Right atrium auricular region (tissue), 2 donors: ENCODE results near the gene GNAZ. TPM values are rescaled to one million over a fixed set of nuclear protein-coding genes. Genes with fewer than 3 reads are reported as not detected.

Source experiments
- DNase-seq: peaks from one replicate; pipeline ENCODE4 v3.0.0-alpha.2; 2019; ENCODE audit warnings: low spot score
- H3K27ac ChIP-seq, 2 donors: fragments of 200-600 bp; sonication (generic); 1 replicate in 1 of 2; 2 replicates in 1 of 2; pipeline ENCODE4 v1.5.1; 2016 to 2019
- H3K27me3 ChIP-seq, 2 donors: fragments of 200-600 bp; sonication (generic); one replicate each; pipeline versions ENCODE4 v1.5.1 to v1.6.0; 2017 to 2019
- H3K36me3 ChIP-seq: fragments of 200-600 bp; sonication (generic); one replicate; pipeline ENCODE4 v1.5.1; 2016
- H3K4me1 ChIP-seq, 2 donors: fragments of 200-600 bp; sonication (generic); one replicate each; pipeline versions ENCODE4 v1.5.1 to v1.6.0; 2017 to 2019
- H3K4me3 ChIP-seq, 2 donors: fragments of 200-600 bp; sonication (generic); 1 replicate in 1 of 2; 2 replicates in 1 of 2; pipeline ENCODE4 v1.5.1; 2017 to 2019; ENCODE audit warnings: mild to moderate bottlenecking in 1 of 2, moderate library complexity in 1 of 2
- H3K9me3 ChIP-seq, 2 donors: fragments of 200-600 bp; sonication (generic); one replicate each; pipeline ENCODE4 v1.5.1; 2019
- CTCF ChIP-seq, 2 donors: fragments of 200-600 bp; sonication (generic); IDR thresholded peaks; one replicate each; pipeline ENCODE4 v1.5.1; 2019; ENCODE audit warnings: antibody characterized with exemption in 2 of 2
- total RNA-seq, 2 donors: library from RNA; depleted of rRNA; stranded (reverse); fragments of >200 nt; gene quantifications; one replicate each; pipeline ENCODE4 v1.1.0, GENCODE V29; 2016

Gene GNAZ
- total RNA-seq, 2 donors from 2014 or later = 1.9 to 3.2 TPM

- no peaks in the 10 kb centered on the region for H3K27me3 ChIP-seq
- H3K4me1 ChIP-seq = peaks cover 0 to 20% of the 10 kb centered on the region in 2 donors
- H3K27ac ChIP-seq = no peak overlapping the region
- H3K9me3 ChIP-seq = no peaks in the 10 kb centered on the region
- DNase-seq = no peak
- H3K36me3 ChIP-seq = no peaks in the 10 kb centered on the region
- no peak overlapping the region for H3K4me3 ChIP-seq
- no peak for TF ChIP-seq CTCF (IDR thresholded peaks at IDR 0.05)
Measured at GRCh38 chr22:23107487-23108248, 37.3 kb downstream of the GNAZ start.

- Histone ChIP-seq H3K36me3 (no peaks in the 10 kb centered on the region), H3K9me3 (no peaks in the 10 kb centered on the region), H3K4me3 (no peak overlapping the region), H3K4me1 (peaks cover 0 to 28% of the 10 kb centered on the region in 2 donors), H3K27me3 (no peaks in the 10 kb centered on the region), H3K27ac (no peak overlapping the region)
- no peak for DNase-seq
- TF ChIP-seq CTCF (IDR thresholded peaks at IDR 0.05) = no peak
Measured at GRCh38 chr22:23108249-23109078, 38.1 kb downstream of the GNAZ start.

- H3K4me1 ChIP-seq = peaks cover 0 to 29% of the 10 kb centered on the region in 2 donors
- H3K27ac ChIP-seq = no peak overlapping the region
- TF ChIP-seq CTCF (IDR thresholded peaks at IDR 0.05) = no peak
- DNase-seq = no peak
- no peaks in the 10 kb centered on the region for H3K36me3 ChIP-seq
- H3K9me3 ChIP-seq = no peaks in the 10 kb centered on the region
- H3K27me3 ChIP-seq = no peaks in the 10 kb centered on the region
- H3K4me3 ChIP-seq = no peak overlapping the region
Measured at GRCh38 chr22:23109079-23109347, 38.7 kb downstream of the GNAZ start.

GRCh38 chr22:23109441-23109978 lies 39.2 kb downstream of the GNAZ start:
- no peaks in the 10 kb centered on the region for H3K27me3 ChIP-seq
- H3K36me3 ChIP-seq = no peaks in the 10 kb centered on the region
- H3K27ac ChIP-seq = no peak overlapping the region
- no peak for TF ChIP-seq CTCF (IDR thresholded peaks at IDR 0.05)
- no peak overlapping the region for H3K4me3 ChIP-seq
- H3K9me3 ChIP-seq = no peaks in the 10 kb centered on the region
- DNase-seq = no peak
- peaks cover 0 to 29% of the 10 kb centered on the region in 2 donors for H3K4me1 ChIP-seq

GRCh38 chr22:23110190-23110921 lies 40.0 kb downstream of the GNAZ start:
- DNase-seq = no peak
- Histone ChIP-seq H3K36me3 (no peaks in the 10 kb centered on the region), H3K4me3 (no peak overlapping the region), H3K9me3 (no peaks in the 10 kb centered on the region), H3K4me1 (peaks cover 0 to 29% of the 10 kb centered on the region in 2 donors), H3K27me3 (no peaks in the 10 kb centered on the region), H3K27ac (no peak overlapping the region)
- no peak for TF ChIP-seq CTCF (IDR thresholded peaks at IDR 0.05)
